CD4-positive, alpha-beta T cell treated with Interleukin-1 beta for 1 hour (primary cell): ENCODE results near the gene GRIFIN.

Source experiments
- DNase-seq, 2 donors: peaks; one replicate each; pipeline ENCODE4 v3.0.0-alpha.2; 2020 to 2022

The GRIFIN gene

GRCh38 chr7:2431260-2431867, 44.8 kb downstream of the GRIFIN start:
- peak; percentile 27 to 50 for DNase-seq

- no peak for DNase-seq
Observed at GRCh38 chr7:2425749-2426148, 50.4 kb downstream of the GRIFIN start.
